K562 (cell line): ENCODE results near the gene FXYD1. TPM values are rescaled to one million over a fixed set of nuclear protein-coding genes. Genes with fewer than 3 reads are reported as not detected.

Experiments
- ATAC-seq: fragments of 200-7000 bp; cut with Tn5 transposase; 3 replicates; pipeline ENCODE4 v1.9.1; 2020; ENCODE audit warnings: moderate library complexity
- BruUV-seq: library from RNA; stranded (reverse); fragments of 400-500 nt; replicated peaks from 2 replicates; lab custom pipeline; 2021; lab: Mats Ljungman, UMichigan
- CTCF ChIA-PET: fragments of 300-600 bp; formaldehyde crosslinking; extraction: SDS; loops from one replicate; lab custom pipeline; 2021; ENCODE audit warnings: low intra/inter-chr PET ratio; lab: Yijun Ruan, JAX
- POLR2A ChIA-PET: fragments of 300-600, 350-650 bp; sonication (Branson Sonifier 250); formaldehyde crosslinking; extraction: SDS; loops from one replicate; lab custom pipeline; 2021; ENCODE audit warnings: antibody characterized with exemption, inconsistent platforms; lab: Yijun Ruan, JAX
- DNase-seq, 4 experiments: peaks; one replicate each; pipeline versions ENCODE4 v3.0.0 to v3.0.0-alpha.2; 2011 to 2018; ENCODE audit warnings: low spot score in 3 of 4, mixed read lengths in 3 of 4; ENCODE audit errors: extremely low read depth in 1 of 4
- FAIRE-seq: peaks from 2 replicates; lab custom pipeline; 2011; peaks lifted over from hg19 to GRCh38; lab: Jason Lieb, UNC
- H2AFZ ChIP-seq: 2 replicates; pipeline ENCODE4 v1.6.0; 2011; ENCODE audit warnings: low read depth, low read length, control low read depth, inconsistent platforms
- H3K27ac ChIP-seq: fragments of 200-600 bp; 3 replicates; pipeline ENCODE4 v1.8.0; 2011; ENCODE audit warnings: low read depth, mild to moderate bottlenecking, control low read depth, inconsistent platforms, low read length, moderate library complexity, mixed read lengths; ENCODE audit errors: extremely low read depth
- H3K27me3 ChIP-seq, 2 experiments: fragments of 300-600 bp in 1 of 2; 2 replicates in 1 of 2; 3 replicates in 1 of 2; pipeline versions ENCODE4 v1.6.0 to v1.8.0; 2011; ENCODE audit warnings: inconsistent platforms in 2 of 2, low read length in 2 of 2, mild to moderate bottlenecking in 1 of 2, mixed read lengths in 1 of 2, moderate library complexity in 1 of 2; ENCODE audit not compliant: control insufficient read depth in 2 of 2, insufficient read depth in 2 of 2
- H3K36me3 ChIP-seq: fragments of 300-600 bp; 3 replicates; pipeline ENCODE4 v1.8.0; 2011; ENCODE audit warnings: mild to moderate bottlenecking, low read length, inconsistent platforms; ENCODE audit not compliant: control insufficient read depth, insufficient read depth
- H3K4me1 ChIP-seq, 2 experiments: fragments of 200-600 bp in 1 of 2; replicated peaks in 1 of 2; 2 replicates in 1 of 2; 3 replicates in 1 of 2; pipeline versions ENCODE4 v1.5.1 to v1.8.0; 2011; ENCODE audit warnings: inconsistent platforms in 2 of 2, low read length in 2 of 2, mild to moderate bottlenecking in 1 of 2, mixed read lengths in 1 of 2, moderate library complexity in 1 of 2; ENCODE audit not compliant: control insufficient read depth in 2 of 2, insufficient read depth in 2 of 2
- H3K4me2 ChIP-seq: 2 replicates; pipeline ENCODE4 v1.6.1; 2011; ENCODE audit warnings: low read length, control low read depth, inconsistent platforms, mixed read lengths; ENCODE audit not compliant: insufficient read depth
- H3K4me3 ChIP-seq: fragments of 200-600 bp; sonication (generic), shearing (Covaris generic); 2 replicates; pipeline ENCODE4 v1.5.1; 2016; ENCODE audit warnings: control low read depth, inconsistent platforms
- H3K79me2 ChIP-seq: fragments of 200-600 bp; 3 replicates; pipeline ENCODE4 v1.8.0; 2011; ENCODE audit warnings: low read length, inconsistent platforms; ENCODE audit not compliant: control insufficient read depth, insufficient read depth
- H3K9ac ChIP-seq, 2 experiments: 2 replicates each; pipeline versions ENCODE4 v1.6.0 to v1.6.1; 2011; ENCODE audit warnings: low read depth in 2 of 2, low read length in 2 of 2, control low read depth in 1 of 2, inconsistent platforms in 1 of 2, mild to moderate bottlenecking in 1 of 2, mixed read lengths in 1 of 2; ENCODE audit not compliant: insufficient read depth in 1 of 2
- H3K9me1 ChIP-seq: one replicate; pipeline ENCODE4 v1.6.0; 2011; ENCODE audit warnings: inconsistent platforms, mild to moderate bottlenecking, low read length, moderate library complexity; ENCODE audit not compliant: control insufficient read depth, insufficient read depth
- H3K9me3 ChIP-seq: replicated peaks from 2 replicates; pipeline ENCODE4 v1.5.1; 2011; ENCODE audit warnings: low read depth, low read length, inconsistent platforms; ENCODE audit not compliant: control insufficient read depth, insufficient read depth
- H4K20me1 ChIP-seq: replicated peaks from 2 replicates; pipeline ENCODE4 v1.6.1; 2011; ENCODE audit warnings: low read length, inconsistent platforms, mixed read lengths; ENCODE audit not compliant: control insufficient read depth, insufficient read depth
- BCL6 ChIP-seq: fragments of 250-450 bp; sonication (Bioruptor Pico); IDR thresholded peaks from 2 replicates; pipeline ENCODE4 v1.4.0; 2020
- EWSR1 ChIP-seq: fragments of 450-650 bp; IDR thresholded peaks from 2 replicates; pipeline ENCODE4 v1.6.1; 2018; ENCODE audit warnings: borderline replicate concordance, mild to moderate bottlenecking, low read depth, moderate library complexity; ENCODE audit not compliant: partially characterized antibody
- NUFIP1 ChIP-seq: fragments of 450-650 bp; IDR thresholded peaks from 2 replicates; pipeline ENCODE4 v1.6.1; 2018; ENCODE audit not compliant: partially characterized antibody
- WGBS: fragments of 100-300 bp; shearing (Covaris generic); methylation state at CpG from one replicate; pipeline ENCODE4 v1.1.6; 2016; ENCODE audit warnings: low coverage, mixed read lengths; ENCODE audit not compliant: insufficient coverage; ENCODE audit errors: missing lambda C conversion rate; 5-methylcytosine and 5-hydroxymethylcytosine counted together
- in situ Hi-C: fragments of 300-500 bp; cut with MboI; formaldehyde crosslinking; loops from 4 replicates; pipeline ENCODE4 v1.15.0; 2018; ENCODE audit warnings: inconsistent platforms, mixed read lengths
- intact Hi-C: fragments of 100-400 bp; cut with micrococcal nuclease; formaldehyde crosslinking; loops from 2 replicates; pipeline ENCODE4 v1.14.2; 2022
- polyA plus RNA-seq, 8 experiments: library from polyadenylated mRNA; depleted of rRNA in 4 of 8; stranded (reverse) in 5 of 8; unstranded in 3 of 8; fragments of >200 nt; fragmentation: Nextera tagmentation in 2 of 8; fragmentation: Illumina TruSeq in 1 of 8; extraction: Ambion mirVana in 2 of 8; extraction: Trizol in 1 of 8; gene quantifications; 2 replicates each; pipeline versions ENCODE4 v1.2.1 to v1.2.3, GENCODE V29; 2011 to 2014; ENCODE audit warnings: inconsistent platforms in 1 of 8, missing spikeins in 1 of 8
- total RNA-seq, 7 experiments: library from RNA; depleted of rRNA in 6 of 7; stranded (reverse); fragments of >200 nt in 6 of 7; fragmentation: Illumina TruSeq in 2 of 7; extraction: Trizol in 2 of 7; gene quantifications; 2 replicates each; pipeline versions ENCODE4 v1.2.1 to v1.2.3, GENCODE V29; 2011 to 2021; ENCODE audit warnings: low replicate concordance in 1 of 7
- TF ChIP-seq, protein P1 (sequence below): fragments of 450-650 bp; IDR thresholded peaks from 2 replicates; pipeline ENCODE4 v1.6.1; 2017; ENCODE audit warnings: antibody characterized with exemption, mild to moderate bottlenecking

FXYD1 gene
- total and polyA plus RNA-seq, 9 of the 15 experiments (the other 6 are each of a cell fraction or from before 2014, with no cell fraction given), result 0.40 to 3.2 (median 1.8) TPM; not detected in 3

DNA sequence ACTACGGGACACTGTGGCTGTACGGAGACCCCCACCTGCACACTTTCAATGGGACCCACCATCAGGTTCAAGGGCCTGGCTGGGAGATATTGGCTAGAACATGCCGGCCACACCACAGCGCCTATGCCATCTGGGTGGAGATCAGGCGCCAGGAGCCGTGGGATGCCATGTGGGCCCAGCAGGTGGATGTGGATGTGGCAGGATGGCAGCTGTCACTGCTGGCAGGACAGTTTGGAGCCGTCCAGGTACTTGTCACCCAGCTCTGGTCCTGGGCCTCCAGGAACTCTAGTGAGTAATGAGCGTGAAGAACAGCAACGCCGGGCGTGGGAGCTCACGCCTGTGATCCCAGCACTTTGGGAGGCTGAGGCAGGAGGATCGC, 38.7 kb upstream of the FXYD1 start (continued):
- TF ChIP-seq, protein P1, sequence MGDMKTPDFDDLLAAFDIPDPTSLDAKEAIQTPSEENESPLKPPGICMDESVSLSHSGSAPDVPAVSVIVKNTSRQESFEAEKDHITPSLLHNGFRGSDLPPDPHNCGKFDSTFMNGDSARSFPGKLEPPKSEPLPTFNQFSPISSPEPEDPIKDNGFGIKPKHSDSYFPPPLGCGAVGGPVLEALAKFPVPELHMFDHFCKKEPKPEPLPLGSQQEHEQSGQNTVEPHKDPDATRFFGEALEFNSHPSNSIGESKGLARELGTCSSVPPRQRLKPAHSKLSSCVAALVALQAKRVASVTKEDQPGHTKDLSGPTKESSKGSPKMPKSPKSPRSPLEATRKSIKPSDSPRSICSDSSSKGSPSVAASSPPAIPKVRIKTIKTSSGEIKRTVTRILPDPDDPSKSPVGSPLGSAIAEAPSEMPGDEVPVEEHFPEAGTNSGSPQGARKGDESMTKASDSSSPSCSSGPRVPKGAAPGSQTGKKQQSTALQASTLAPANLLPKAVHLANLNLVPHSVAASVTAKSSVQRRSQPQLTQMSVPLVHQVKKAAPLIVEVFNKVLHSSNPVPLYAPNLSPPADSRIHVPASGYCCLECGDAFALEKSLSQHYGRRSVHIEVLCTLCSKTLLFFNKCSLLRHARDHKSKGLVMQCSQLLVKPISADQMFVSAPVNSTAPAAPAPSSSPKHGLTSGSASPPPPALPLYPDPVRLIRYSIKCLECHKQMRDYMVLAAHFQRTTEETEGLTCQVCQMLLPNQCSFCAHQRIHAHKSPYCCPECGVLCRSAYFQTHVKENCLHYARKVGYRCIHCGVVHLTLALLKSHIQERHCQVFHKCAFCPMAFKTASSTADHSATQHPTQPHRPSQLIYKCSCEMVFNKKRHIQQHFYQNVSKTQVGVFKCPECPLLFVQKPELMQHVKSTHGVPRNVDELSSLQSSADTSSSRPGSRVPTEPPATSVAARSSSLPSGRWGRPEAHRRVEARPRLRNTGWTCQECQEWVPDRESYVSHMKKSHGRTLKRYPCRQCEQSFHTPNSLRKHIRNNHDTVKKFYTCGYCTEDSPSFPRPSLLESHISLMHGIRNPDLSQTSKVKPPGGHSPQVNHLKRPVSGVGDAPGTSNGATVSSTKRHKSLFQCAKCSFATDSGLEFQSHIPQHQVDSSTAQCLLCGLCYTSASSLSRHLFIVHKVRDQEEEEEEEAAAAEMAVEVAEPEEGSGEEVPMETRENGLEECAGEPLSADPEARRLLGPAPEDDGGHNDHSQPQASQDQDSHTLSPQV, result no peak
- TF ChIP-seq EWSR1 (no peak), BCL6 (no peak), NUFIP1 (no peak)
- TF ChIP-seq, all 486 proteins: peak for 0

DNA sequence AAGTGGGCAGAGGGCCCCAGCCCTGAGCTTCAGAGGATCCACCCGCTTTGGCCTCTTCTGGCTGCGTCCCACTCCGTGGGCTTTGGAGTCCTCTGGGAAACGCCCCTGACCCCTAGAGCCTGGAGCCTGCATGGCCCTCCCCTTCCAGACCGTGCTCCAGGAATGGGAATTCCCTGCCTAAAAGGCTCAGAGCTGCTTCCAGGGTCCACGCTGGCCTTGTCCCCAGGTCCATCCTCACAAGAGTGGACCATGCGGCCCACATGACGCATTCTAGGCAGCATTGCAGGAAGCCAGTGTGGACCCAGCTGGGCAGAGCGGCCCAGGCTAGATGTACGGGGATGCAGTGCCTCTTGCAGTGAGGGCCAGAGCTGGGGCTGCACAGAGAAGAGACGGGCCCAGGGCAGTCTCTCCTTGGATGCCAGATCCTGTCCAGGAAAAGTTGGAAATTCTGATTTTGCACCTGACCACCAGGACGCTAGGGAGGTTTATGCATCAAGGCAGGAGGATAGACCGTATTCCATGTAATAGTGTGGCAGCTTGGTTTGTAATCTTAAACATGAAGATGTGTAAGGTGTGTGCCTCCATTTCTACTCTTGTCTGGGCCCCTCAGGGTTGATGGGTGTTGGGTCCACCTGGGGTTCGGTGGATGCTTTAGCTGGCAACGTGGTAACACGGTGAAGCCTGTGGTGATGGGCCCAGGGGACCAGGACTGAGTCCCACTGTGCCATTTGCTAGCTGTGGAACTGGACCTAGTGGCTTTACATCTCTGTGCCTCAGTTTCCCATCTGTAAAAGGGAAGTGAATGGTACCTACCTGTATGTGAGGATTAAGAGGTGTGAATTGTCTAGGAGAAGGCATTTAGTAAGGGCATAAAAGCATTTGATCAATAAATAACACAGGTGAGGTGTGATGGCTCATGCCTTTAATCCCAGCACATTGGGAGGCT, 37.8 kb upstream of the FXYD1 start:
- Histone ChIP-seq H4K20me1 (no peaks in the 10 kb centered on the region), H3K9ac (no peak overlapping the region), H3K79me2 (no peaks in the 10 kb centered on the region), H3K9me3 (peaks cover 7% of the 10 kb centered on the region), H3K9me1 (no peaks in the 10 kb centered on the region), H2AFZ (0 out of 2 replicates have a peak overlapping the region, but pooled peaks have one; percentile 2), H3K4me1 (peaks cover under 1 to 34% of the 10 kb centered on the region in 2 experiments; a peak in 4 of 5 replicates), H3K4me3 (no peak overlapping the region), H3K4me2 (no peak overlapping the region), H3K36me3 (no peaks in the 10 kb centered on the region), H3K27me3 (no peaks in the 10 kb centered on the region), H3K27ac (no peak overlapping the region)
- ATAC-seq, result peak; percentile 13; the same call in 2 of the 3 replicates
- FAIRE-seq, result peak; percentile 55
- no peak for DNase-seq
- ChIA-PET POLR2A (interaction anchor here (0.5 to 1.0 kb wide), 3 partner anchors 10 to 19 kb away, joined by 3 to 4 read pairs (median 3); no protein-coding TSS in a partner anchor), CTCF (no interaction called here)
- no TSS peak for BruUV-seq
- in situ Hi-C loops, result no loop called here
- WGBS, result 41% methylated on average over 15 of the region's 16 CpGs
- intact Hi-C loops, result no loop called here
